ENCODE results near the gene TMEM175.

TMEM175 gene

DNA sequence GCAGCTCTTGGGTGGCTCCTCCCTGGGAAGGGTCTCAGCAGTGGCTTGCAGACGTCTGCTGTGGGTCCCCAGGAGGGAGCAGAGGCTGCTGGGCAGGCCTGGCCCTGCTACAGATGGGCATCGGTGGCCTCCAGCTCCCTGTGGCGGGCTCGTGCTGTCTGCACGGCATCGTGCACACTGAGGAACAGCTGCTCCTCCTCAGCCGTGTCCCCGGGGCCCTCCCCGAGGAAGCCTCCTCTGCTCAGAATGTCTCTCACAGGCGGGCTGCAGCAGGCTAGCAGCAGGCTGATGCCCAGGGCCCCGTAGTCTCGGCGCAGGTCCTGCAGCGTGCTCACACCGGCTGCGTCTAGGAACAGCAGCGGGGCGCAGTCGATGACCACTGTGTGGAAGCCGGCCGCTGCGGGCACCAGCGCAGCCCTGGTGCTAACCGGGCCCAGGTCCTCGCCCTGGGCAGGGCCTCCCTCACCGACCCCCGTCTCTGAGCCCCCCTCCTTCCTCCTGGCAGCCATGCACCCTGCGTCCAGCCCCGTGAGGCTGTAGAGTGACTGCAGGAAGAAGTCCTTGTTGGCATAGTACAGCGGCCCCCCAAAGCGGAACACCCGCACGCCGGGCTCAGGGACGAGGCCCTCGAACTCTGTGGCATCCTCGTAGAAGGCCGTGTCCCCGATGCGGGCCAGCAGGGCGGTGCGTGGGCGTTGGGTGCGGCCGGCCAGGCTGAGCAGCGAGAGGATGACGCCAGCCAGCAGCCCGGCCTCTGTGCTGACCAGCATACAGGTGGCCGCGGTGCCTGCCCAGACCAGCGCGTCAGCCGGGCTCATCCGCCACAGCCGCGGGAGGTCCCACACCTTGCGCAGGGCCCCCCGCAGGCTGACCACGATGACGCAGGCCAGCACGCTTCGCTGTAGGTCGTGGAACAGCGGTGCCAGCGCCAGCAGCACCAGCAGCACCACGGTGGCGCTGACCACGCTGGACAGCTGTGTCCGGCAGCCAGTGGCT is 56.8 kb downstream of the TMEM175 start:
- H3K4me1 ChIP-seq (ENCODE audit: low read depth, poor library complexity, severe bottlenecking): no peaks in the 10 kb centered on the region
- no peak overlapping the region for H3K9ac ChIP-seq
- H3K4me2 ChIP-seq: no peak overlapping the region
- H2AFZ ChIP-seq (ENCODE audit: low read depth): no peak overlapping the region
- no peak overlapping the region for H3K4me3 ChIP-seq (IDR thresholded peaks at IDR 0.05; ENCODE audit: insufficient read depth, low read depth, low read length)
- H4K20me1 ChIP-seq (ENCODE audit: insufficient read depth): no peaks in the 10 kb centered on the region
- H3K27ac ChIP-seq: no peak overlapping the region
- H3K36me3 ChIP-seq (ENCODE audit: insufficient read depth): no peaks in the 10 kb centered on the region
- TF ChIP-seq, protein P1, sequence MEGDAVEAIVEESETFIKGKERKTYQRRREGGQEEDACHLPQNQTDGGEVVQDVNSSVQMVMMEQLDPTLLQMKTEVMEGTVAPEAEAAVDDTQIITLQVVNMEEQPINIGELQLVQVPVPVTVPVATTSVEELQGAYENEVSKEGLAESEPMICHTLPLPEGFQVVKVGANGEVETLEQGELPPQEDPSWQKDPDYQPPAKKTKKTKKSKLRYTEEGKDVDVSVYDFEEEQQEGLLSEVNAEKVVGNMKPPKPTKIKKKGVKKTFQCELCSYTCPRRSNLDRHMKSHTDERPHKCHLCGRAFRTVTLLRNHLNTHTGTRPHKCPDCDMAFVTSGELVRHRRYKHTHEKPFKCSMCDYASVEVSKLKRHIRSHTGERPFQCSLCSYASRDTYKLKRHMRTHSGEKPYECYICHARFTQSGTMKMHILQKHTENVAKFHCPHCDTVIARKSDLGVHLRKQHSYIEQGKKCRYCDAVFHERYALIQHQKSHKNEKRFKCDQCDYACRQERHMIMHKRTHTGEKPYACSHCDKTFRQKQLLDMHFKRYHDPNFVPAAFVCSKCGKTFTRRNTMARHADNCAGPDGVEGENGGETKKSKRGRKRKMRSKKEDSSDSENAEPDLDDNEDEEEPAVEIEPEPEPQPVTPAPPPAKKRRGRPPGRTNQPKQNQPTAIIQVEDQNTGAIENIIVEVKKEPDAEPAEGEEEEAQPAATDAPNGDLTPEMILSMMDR (conservative IDR thresholded peaks at IDR 0.05; ENCODE audit: low read depth, low read length): no peak
- peaks cover 3% of the 10 kb centered on the region; the same call in 1 of the 2 replicates for H3K27me3 ChIP-seq (ENCODE audit: insufficient read depth, low read depth)
- no peaks in the 10 kb centered on the region for H3K79me2 ChIP-seq (ENCODE audit: insufficient read depth, low read depth)

DNA sequence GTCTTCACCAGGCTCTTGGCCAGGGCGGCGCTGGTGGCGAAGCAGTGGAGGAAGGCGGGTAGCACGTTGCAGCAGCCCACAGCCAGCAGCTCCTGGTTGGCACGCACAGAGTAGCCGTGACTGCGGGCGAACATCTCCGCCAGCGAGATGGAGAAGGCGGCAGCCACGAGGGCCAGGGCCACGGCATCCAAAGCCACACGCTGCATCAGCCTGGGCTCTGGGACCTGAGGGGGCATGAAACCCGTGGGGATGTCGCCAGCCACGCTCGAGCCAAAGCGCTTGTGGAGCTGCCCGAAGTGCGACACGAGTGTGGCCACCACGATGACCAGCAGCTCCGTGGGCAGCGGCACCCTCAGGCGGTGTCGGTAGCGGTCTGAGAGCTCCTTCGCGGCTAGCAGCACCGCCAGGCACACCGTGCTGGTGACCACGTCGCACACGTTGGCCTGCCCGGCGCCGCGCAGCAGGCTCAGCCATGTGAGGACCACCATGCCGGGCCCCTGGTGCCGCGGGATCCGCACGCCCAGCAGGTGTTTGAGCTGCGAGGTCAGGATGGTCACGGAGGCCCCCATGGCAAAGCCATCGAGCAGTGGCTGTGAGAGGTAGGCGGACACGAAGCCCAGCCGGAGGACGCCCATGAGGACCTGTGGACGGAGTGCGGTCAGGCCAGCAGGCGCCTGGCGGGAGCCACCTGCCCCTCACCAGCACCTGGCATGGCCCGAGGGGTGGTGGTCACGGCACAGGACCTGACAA is 57.6 kb downstream of the TMEM175 start:
- no peaks in the 10 kb centered on the region for H3K79me2 ChIP-seq (ENCODE audit: insufficient read depth, low read depth)
- H3K4me2 ChIP-seq: no peak overlapping the region
- no peaks in the 10 kb centered on the region for H3K36me3 ChIP-seq (ENCODE audit: insufficient read depth)
- H3K4me3 ChIP-seq (IDR thresholded peaks at IDR 0.05; ENCODE audit: insufficient read depth, low read depth, low read length): no peak overlapping the region
- TF ChIP-seq, protein P1 (conservative IDR thresholded peaks at IDR 0.05; ENCODE audit: low read depth, low read length): no peak
- H3K9ac ChIP-seq: no peak overlapping the region
- H3K27me3 ChIP-seq (ENCODE audit: insufficient read depth, low read depth): no peaks in the 10 kb centered on the region
- no peaks in the 10 kb centered on the region for H3K4me1 ChIP-seq (ENCODE audit: low read depth, poor library complexity, severe bottlenecking)
- H4K20me1 ChIP-seq (ENCODE audit: insufficient read depth): no peaks in the 10 kb centered on the region
- no peak overlapping the region for H3K27ac ChIP-seq
- no peak overlapping the region for H2AFZ ChIP-seq (ENCODE audit: low read depth)

DNA sequence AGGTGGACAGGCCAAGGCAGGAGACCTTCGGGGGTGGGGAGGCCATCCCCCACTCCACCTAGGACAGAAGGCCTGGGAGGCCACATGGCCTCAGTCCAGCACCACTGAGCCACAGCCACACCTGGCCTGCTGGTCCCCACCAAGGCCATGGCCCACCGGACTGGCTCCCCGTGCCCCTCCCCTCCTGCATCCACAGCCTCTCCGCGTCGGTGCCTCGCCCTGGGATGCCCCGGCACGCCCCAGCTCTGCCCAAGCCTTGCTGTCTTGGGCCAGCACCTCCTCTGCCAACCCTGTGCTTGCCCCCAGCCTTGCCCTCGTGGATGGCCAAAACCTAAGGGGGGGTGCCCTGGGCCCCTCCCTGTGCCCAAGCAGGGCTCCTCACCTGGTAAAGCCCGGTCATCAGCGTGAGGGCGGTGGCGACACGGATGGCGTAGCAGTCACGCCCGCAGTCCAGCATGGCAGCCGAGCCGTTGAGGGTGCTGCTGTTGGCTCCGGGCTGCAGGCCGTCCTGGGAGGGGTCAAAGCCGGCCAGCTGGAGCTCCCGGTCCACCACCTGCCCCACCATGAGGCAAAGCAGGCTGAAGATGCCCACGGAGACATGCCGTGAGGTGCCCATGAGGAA is 58.6 kb downstream of the TMEM175 start:
- H3K79me2 ChIP-seq (ENCODE audit: insufficient read depth, low read depth): no peaks in the 10 kb centered on the region
- H3K27ac ChIP-seq: no peak overlapping the region
- H4K20me1 ChIP-seq (ENCODE audit: insufficient read depth): no peaks in the 10 kb centered on the region
- no peaks in the 10 kb centered on the region for H3K4me1 ChIP-seq (ENCODE audit: low read depth, poor library complexity, severe bottlenecking)
- no peak overlapping the region for H3K4me2 ChIP-seq
- H3K4me3 ChIP-seq (IDR thresholded peaks at IDR 0.05; ENCODE audit: insufficient read depth, low read depth, low read length): no peak overlapping the region
- no peak overlapping the region for H2AFZ ChIP-seq (ENCODE audit: low read depth)
- no peaks in the 10 kb centered on the region for H3K36me3 ChIP-seq (ENCODE audit: insufficient read depth)
- TF ChIP-seq, protein P1 (conservative IDR thresholded peaks at IDR 0.05; ENCODE audit: low read depth, low read length): no peak
- H3K27me3 ChIP-seq (ENCODE audit: insufficient read depth, low read depth): no peaks in the 10 kb centered on the region
- H3K9ac ChIP-seq: no peak overlapping the region

DNA sequence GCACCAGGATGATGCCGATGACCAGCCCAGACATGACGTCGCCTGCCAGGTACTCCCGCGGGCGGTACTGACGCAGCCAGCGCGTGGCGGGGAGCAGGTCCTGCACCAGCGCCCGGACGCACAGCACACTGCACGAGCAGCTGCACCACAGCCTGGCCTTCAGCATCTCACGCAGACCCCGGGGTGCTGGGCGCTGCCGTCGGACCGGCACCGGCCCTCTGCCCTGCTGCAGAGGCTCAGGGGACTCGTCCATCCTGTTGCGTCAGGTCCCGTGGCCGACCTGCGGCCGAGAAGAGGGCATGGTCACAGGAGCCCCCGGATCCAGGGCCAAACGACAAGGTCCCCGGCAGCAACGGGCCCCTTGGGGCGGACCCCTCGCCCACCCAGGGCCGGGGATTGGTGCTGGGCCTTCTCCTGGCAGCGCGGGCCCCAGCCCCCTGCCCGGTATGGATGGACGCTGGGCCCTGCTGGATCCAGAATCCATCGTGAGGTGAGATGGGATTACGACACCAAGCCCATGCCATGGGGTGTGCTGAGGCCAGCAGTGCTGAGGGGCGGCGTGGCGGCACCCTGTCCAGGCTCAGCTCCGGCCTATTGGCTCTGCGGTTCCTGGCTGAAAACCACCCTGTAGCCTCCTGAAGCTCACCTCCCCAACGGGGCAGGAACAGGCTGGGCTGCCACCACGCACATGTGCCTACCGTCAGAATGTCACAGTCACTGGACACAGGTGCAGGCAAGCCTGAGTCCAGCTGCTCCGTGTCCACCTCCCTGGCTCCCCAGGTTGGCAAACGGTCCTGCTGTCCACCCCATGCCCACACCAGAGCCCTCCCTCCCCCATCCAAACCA is 59.4 kb downstream of the TMEM175 start:
- Histone ChIP-seq H3K36me3 (ENCODE audit: insufficient read depth) (no peaks in the 10 kb centered on the region), H3K79me2 (ENCODE audit: insufficient read depth, low read depth) (no peaks in the 10 kb centered on the region), H3K27ac (no peak overlapping the region), H3K4me3 (IDR thresholded peaks at IDR 0.05; ENCODE audit: insufficient read depth, low read depth, low read length) (no peak overlapping the region), H3K9ac (no peak overlapping the region), H4K20me1 (ENCODE audit: insufficient read depth) (no peaks in the 10 kb centered on the region), H3K4me2 (no peak overlapping the region), H2AFZ (ENCODE audit: low read depth) (no peak overlapping the region), H3K27me3 (ENCODE audit: insufficient read depth, low read depth) (no peaks in the 10 kb centered on the region), H3K4me1 (ENCODE audit: low read depth, poor library complexity, severe bottlenecking) (no peaks in the 10 kb centered on the region)
- TF ChIP-seq, protein P1 (conservative IDR thresholded peaks at IDR 0.05; ENCODE audit: low read depth, low read length): no peak

Data from KMS-11 (cell line).